Measurements from ENCODE around the gene ARHGAP26. TPM values are rescaled to one million over a fixed set of nuclear protein-coding genes. Genes with fewer than 3 reads are reported as not detected.

The ARHGAP26 gene
- total RNA-seq, 1 experiment from 2014 or later: 65.5 TPM

DNA sequence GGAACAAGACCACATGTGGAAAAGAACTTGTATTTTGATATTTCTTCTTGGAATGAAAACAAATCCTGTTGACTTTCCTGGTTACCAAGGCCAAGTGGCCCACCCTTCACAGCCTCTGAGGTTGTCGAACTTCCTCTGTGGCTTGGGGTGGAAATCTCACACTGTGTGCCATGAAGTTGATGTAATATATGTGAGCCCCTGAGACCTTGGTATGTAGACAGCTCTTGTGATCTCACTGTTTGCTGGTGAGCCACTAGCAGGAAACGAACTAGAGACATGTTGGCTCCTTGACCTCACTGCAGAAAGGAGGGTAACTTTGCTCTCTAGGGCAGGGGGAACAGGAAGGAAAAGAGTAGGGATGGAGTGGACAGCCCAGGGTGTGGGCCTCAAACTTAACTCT lies 159.4 kb downstream of the ARHGAP26 start:
- intact Hi-C loops (cut with micrococcal nuclease; ENCODE audit: unreplicated experiment): no loop called here

DNA sequence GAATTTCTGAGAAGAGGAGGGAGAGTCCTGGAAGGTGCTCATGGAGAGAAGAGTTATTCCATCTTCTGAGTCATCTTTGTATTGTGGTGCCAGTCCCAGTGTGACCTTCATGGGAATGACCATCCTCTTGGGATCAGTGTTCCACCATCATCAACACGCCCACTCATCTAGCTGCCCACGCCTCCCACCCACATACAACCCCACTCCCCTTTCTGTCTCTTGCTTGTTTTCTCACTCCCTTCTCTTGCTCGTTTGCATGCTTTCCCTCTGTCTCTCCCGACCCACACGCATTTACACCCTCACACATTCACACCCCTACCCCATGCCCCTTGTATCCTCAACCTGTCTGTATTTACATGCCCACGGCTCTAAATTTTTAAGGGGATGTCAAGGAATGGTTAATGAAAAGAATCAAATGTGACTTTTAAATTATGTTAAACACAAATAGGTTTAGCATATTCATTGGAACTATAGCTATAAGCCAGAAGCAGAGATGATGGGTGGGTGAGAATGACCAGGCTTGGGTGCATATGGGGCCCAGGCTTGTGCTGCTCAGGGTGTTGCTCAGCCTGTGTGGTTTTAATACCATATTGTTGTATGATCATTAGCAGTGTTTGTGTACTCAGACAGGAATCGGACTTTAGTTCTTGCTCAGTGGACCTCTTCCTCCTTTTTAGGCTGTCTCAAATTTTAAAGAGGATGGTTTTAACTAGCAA lies 160.4 kb downstream of the ARHGAP26 start:
- ChIA-PET POLR2A (no interaction called here), CTCF (no interaction called here)
- no TSS peak for BruUV-seq (replicated peaks)
- no peak for ATAC-seq
- H3K4me3 ChIP-seq (ENCODE audit: low read depth in 2 of 2, low read length in 2 of 2): no peak overlapping the region
- H3K27me3 ChIP-seq (ENCODE audit: control insufficient read depth, insufficient read depth, low read length): no peaks in the 10 kb centered on the region
- H3K4me1 ChIP-seq (ENCODE audit: control insufficient read depth, insufficient read depth, low read length): no peaks in the 10 kb centered on the region
- in situ Hi-C loops (cut with HindIII; ENCODE audit: low pct_unique_long_range_greater_than_20kb, low sequenced_read_pairs): no loop called here
- intact Hi-C loops (cut with micrococcal nuclease; ENCODE audit: unreplicated experiment): no loop called here
- peaks cover 3% of the 10 kb centered on the region; the same call in 1 of the 2 replicates for H3K36me3 ChIP-seq (ENCODE audit: control insufficient read depth, insufficient read depth, low read length)
- no peaks in the 10 kb centered on the region for H3K9me3 ChIP-seq (ENCODE audit: control insufficient read depth, insufficient read depth, low read depth, low read length)
- H3K27ac ChIP-seq (ENCODE audit: low read length): no peak overlapping the region
- TF ChIP-seq POLR2AphosphoS5 (IDR thresholded peaks at IDR 0.05; ENCODE audit: low read depth, low read length) (no peak), SIN3A (IDR thresholded peaks at IDR 0.05; ENCODE audit: borderline replicate concordance, insufficient read depth, low read depth, low read length) (no peak), TCF7L2 (IDR thresholded peaks at IDR 0.05; ENCODE audit: low read depth, low read length) (no peak)
- TF ChIP-seq, protein P1, sequence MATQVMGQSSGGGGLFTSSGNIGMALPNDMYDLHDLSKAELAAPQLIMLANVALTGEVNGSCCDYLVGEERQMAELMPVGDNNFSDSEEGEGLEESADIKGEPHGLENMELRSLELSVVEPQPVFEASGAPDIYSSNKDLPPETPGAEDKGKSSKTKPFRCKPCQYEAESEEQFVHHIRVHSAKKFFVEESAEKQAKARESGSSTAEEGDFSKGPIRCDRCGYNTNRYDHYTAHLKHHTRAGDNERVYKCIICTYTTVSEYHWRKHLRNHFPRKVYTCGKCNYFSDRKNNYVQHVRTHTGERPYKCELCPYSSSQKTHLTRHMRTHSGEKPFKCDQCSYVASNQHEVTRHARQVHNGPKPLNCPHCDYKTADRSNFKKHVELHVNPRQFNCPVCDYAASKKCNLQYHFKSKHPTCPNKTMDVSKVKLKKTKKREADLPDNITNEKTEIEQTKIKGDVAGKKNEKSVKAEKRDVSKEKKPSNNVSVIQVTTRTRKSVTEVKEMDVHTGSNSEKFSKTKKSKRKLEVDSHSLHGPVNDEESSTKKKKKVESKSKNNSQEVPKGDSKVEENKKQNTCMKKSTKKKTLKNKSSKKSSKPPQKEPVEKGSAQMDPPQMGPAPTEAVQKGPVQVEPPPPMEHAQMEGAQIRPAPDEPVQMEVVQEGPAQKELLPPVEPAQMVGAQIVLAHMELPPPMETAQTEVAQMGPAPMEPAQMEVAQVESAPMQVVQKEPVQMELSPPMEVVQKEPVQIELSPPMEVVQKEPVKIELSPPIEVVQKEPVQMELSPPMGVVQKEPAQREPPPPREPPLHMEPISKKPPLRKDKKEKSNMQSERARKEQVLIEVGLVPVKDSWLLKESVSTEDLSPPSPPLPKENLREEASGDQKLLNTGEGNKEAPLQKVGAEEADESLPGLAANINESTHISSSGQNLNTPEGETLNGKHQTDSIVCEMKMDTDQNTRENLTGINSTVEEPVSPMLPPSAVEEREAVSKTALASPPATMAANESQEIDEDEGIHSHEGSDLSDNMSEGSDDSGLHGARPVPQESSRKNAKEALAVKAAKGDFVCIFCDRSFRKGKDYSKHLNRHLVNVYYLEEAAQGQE (IDR thresholded peaks at IDR 0.05; ENCODE audit: insufficient read depth in 1 of 2, low read depth in 2 of 2, low read length in 1 of 2): no peak
- TF ChIP-seq, protein P2, sequence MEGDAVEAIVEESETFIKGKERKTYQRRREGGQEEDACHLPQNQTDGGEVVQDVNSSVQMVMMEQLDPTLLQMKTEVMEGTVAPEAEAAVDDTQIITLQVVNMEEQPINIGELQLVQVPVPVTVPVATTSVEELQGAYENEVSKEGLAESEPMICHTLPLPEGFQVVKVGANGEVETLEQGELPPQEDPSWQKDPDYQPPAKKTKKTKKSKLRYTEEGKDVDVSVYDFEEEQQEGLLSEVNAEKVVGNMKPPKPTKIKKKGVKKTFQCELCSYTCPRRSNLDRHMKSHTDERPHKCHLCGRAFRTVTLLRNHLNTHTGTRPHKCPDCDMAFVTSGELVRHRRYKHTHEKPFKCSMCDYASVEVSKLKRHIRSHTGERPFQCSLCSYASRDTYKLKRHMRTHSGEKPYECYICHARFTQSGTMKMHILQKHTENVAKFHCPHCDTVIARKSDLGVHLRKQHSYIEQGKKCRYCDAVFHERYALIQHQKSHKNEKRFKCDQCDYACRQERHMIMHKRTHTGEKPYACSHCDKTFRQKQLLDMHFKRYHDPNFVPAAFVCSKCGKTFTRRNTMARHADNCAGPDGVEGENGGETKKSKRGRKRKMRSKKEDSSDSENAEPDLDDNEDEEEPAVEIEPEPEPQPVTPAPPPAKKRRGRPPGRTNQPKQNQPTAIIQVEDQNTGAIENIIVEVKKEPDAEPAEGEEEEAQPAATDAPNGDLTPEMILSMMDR (IDR thresholded peaks at IDR 0.05): no peak
- no peak for DNase-seq (ENCODE audit: low read depth, low spot score)

More for the DNA sequence above, 159.4 kb downstream of the ARHGAP26 start:
- POLR2A ChIA-PET: no interaction called here
- H3K36me3 ChIP-seq (ENCODE audit: control insufficient read depth, insufficient read depth, low read length): peaks cover 3% of the 10 kb centered on the region; the same call in 1 of the 2 replicates
- no peaks in the 10 kb centered on the region for H3K27me3 ChIP-seq (ENCODE audit: control insufficient read depth, insufficient read depth, low read length)
- H3K9me3 ChIP-seq (ENCODE audit: control insufficient read depth, insufficient read depth, low read depth, low read length): no peaks in the 10 kb centered on the region
- H3K4me3 ChIP-seq (ENCODE audit: low read depth in 2 of 2, low read length in 2 of 2): no peak overlapping the region
- TF ChIP-seq, protein P1 (IDR thresholded peaks at IDR 0.05; ENCODE audit: insufficient read depth in 1 of 2, low read depth in 2 of 2, low read length in 1 of 2): no peak
- TF ChIP-seq POLR2AphosphoS5 (IDR thresholded peaks at IDR 0.05; ENCODE audit: low read depth, low read length): no peak
- TF ChIP-seq TCF7L2 (IDR thresholded peaks at IDR 0.05; ENCODE audit: low read depth, low read length): no peak
- TF ChIP-seq, protein P2 (IDR thresholded peaks at IDR 0.05): no peak
- TF ChIP-seq SIN3A (IDR thresholded peaks at IDR 0.05; ENCODE audit: borderline replicate concordance, insufficient read depth, low read depth, low read length): no peak
- DNase-seq (ENCODE audit: low read depth, low spot score): no peak
- no peak for ATAC-seq
- CTCF ChIA-PET: no interaction called here
- no peaks in the 10 kb centered on the region for H3K4me1 ChIP-seq (ENCODE audit: control insufficient read depth, insufficient read depth, low read length)
- no peak overlapping the region for H3K27ac ChIP-seq (ENCODE audit: low read length)
- BruUV-seq (replicated peaks): no TSS peak
- in situ Hi-C loops (cut with HindIII; ENCODE audit: low pct_unique_long_range_greater_than_20kb, low sequenced_read_pairs): no loop called here
